H1 (cell line): ENCODE measurements around the gene SRGAP3. TPM values are rescaled to one million over a fixed set of nuclear protein-coding genes. Genes with fewer than 3 reads are reported as not detected.

Source experiments
- CTCF ChIA-PET: fragments of 300-600 bp; sonication (Branson Sonifier 250); formaldehyde crosslinking; loops from one replicate; lab custom pipeline; 2021; ENCODE audit not compliant: partially characterized antibody; lab: Charles Lee
- POLR2A ChIA-PET: fragments of 300-600 bp; sonication (Branson Sonifier 250); formaldehyde crosslinking; loops from one replicate; lab custom pipeline; 2021; ENCODE audit warnings: inconsistent platforms; ENCODE audit not compliant: partially characterized antibody; lab: Charles Lee
- DNase-seq, 2 experiments: peaks; one replicate each; pipeline versions ENCODE4 v3.0.0 to v3.0.0-alpha.2; 2010 to 2022; ENCODE audit warnings: low spot score in 2 of 2, low read depth in 1 of 2, mixed read lengths in 1 of 2
- FAIRE-seq: peaks from 2 replicates; lab custom pipeline; 2011; peaks lifted over from hg19 to GRCh38; lab: Jason Lieb, UNC
- H2AFZ ChIP-seq: 2 replicates; pipeline ENCODE4 v1.8.1; 2012; ENCODE audit warnings: low read length, inconsistent platforms
- H2AK5ac ChIP-seq: 2 replicates; pipeline ENCODE4 v1.6.1; 2013; ENCODE audit warnings: low read depth, low read length
- H2BK120ac ChIP-seq: replicated peaks from 2 replicates; pipeline ENCODE3; 2013; ENCODE audit warnings: low read depth, low read length, inconsistent platforms
- H2BK12ac ChIP-seq: 2 replicates; pipeline ENCODE4 v1.6.1; 2013; ENCODE audit warnings: low read depth, low read length
- H2BK15ac ChIP-seq: 2 replicates; pipeline ENCODE4 v1.6.1; 2013; ENCODE audit warnings: low read length
- H2BK20ac ChIP-seq: 2 replicates; pipeline ENCODE4 v1.6.1; 2013; ENCODE audit warnings: low read length
- H2BK5ac ChIP-seq: 2 replicates; pipeline ENCODE4 v1.6.1; 2013; ENCODE audit warnings: low read depth, low read length
- H3K14ac ChIP-seq: 2 replicates; pipeline ENCODE4 v1.6.1; 2013; ENCODE audit warnings: inconsistent platforms; ENCODE audit not compliant: insufficient read length
- H3K18ac ChIP-seq: 2 replicates; pipeline ENCODE4 v1.6.1; 2013; ENCODE audit warnings: low read length; ENCODE audit errors: extremely low read depth
- H3K23ac ChIP-seq: 2 replicates; pipeline ENCODE4 v1.6.1; 2013; ENCODE audit warnings: inconsistent platforms; ENCODE audit not compliant: insufficient read length
- H3K23me2 ChIP-seq: 2 replicates; pipeline ENCODE4 v1.6.1; 2013; ENCODE audit warnings: low read depth, low read length
- H3K27ac ChIP-seq: 2 replicates; pipeline ENCODE4 v1.6.1; 2011; ENCODE audit warnings: low read depth, low read length, inconsistent platforms
- H3K27me3 ChIP-seq, 4 experiments: replicated peaks in 1 of 4; 1 replicate in 1 of 4; 2 replicates in 3 of 4; pipeline versions ENCODE4 v1.6.1 to v1.8.1; 2011 to 2013; ENCODE audit warnings: low read length in 3 of 4, mild to moderate bottlenecking in 3 of 4, inconsistent platforms in 2 of 4, mixed read lengths in 2 of 4, moderate library complexity in 1 of 4; ENCODE audit not compliant: control insufficient read depth in 3 of 4, insufficient read depth in 3 of 4; ENCODE audit errors: extremely low read depth in 1 of 4
- H3K36me3 ChIP-seq, 4 experiments: 2 replicates each; pipeline versions ENCODE4 v1.6.1 to v1.8.1; 2011 to 2013; ENCODE audit warnings: mild to moderate bottlenecking in 4 of 4, low read length in 3 of 4, moderate library complexity in 2 of 4, control low read depth in 1 of 4, inconsistent platforms in 1 of 4; ENCODE audit not compliant: insufficient read depth in 4 of 4, control insufficient read depth in 2 of 4
- H3K4ac ChIP-seq: replicated peaks from 2 replicates; pipeline ENCODE3; 2013; ENCODE audit warnings: low read length, low read depth, mixed read lengths, inconsistent platforms; ENCODE audit not compliant: insufficient read length
- H3K4me1 ChIP-seq, 4 experiments: replicated peaks in 1 of 4; 1 replicate in 1 of 4; 2 replicates in 3 of 4; pipeline versions ENCODE4 v1.6.1 to v1.8.1; 2011 to 2013; ENCODE audit warnings: low read length in 3 of 4, inconsistent platforms in 2 of 4, mixed read lengths in 1 of 4; ENCODE audit not compliant: insufficient read depth in 4 of 4, control insufficient read depth in 3 of 4
- H3K4me2 ChIP-seq, 2 experiments: 2 replicates each; pipeline versions ENCODE4 v1.6.1 to v1.8.1; 2011 to 2013; ENCODE audit warnings: low read depth in 2 of 2, low read length in 2 of 2, control low read depth in 1 of 2, inconsistent platforms in 1 of 2, mild to moderate bottlenecking in 1 of 2; ENCODE audit not compliant: insufficient read depth in 1 of 2
- H3K4me3 ChIP-seq, 4 experiments: fragments of 200-600, 300-600 bp in 1 of 4; sonication (generic), shearing (Covaris generic), sonication (Bioruptor Twin) in 1 of 4; 2 replicates each; pipeline versions ENCODE4 v1.5.1 to v1.8.1; 2011 to 2016; ENCODE audit warnings: low read length in 4 of 4, low read depth in 3 of 4, control low read depth in 2 of 4, inconsistent platforms in 2 of 4, mild to moderate bottlenecking in 2 of 4, mixed read lengths in 1 of 4, moderate library complexity in 1 of 4; ENCODE audit not compliant: insufficient read depth in 2 of 4; ENCODE audit errors: extremely low read depth in 1 of 4
- H3K56ac ChIP-seq: replicated peaks from 2 replicates; pipeline ENCODE3; 2013; ENCODE audit warnings: low read depth, mild to moderate bottlenecking, mixed read lengths, low read length, inconsistent platforms; ENCODE audit not compliant: insufficient read length
- H3K79me1 ChIP-seq: 2 replicates; pipeline ENCODE4 v1.6.1; 2013; ENCODE audit warnings: low read depth, low read length, control low read depth
- H3K79me2 ChIP-seq, 2 experiments: 2 replicates each; pipeline versions ENCODE4 v1.6.1 to v1.8.1; 2012 to 2013; ENCODE audit warnings: low read length in 2 of 2, mild to moderate bottlenecking in 2 of 2, inconsistent platforms in 1 of 2; ENCODE audit not compliant: insufficient read depth in 2 of 2, control insufficient read depth in 1 of 2
- H3K9ac ChIP-seq, 4 experiments: replicated peaks in 1 of 4; 1 replicate in 1 of 4; 2 replicates in 3 of 4; pipeline versions ENCODE4 v1.6.1 to v1.8.1; 2011 to 2013; ENCODE audit warnings: low read depth in 3 of 4, low read length in 3 of 4, control low read depth in 2 of 4, mild to moderate bottlenecking in 2 of 4, moderate library complexity in 2 of 4, inconsistent platforms in 1 of 4; ENCODE audit errors: extremely low read depth in 1 of 4
- H3K9me3 ChIP-seq, 2 experiments: 2 replicates each; pipeline versions ENCODE4 v1.6.1 to v1.8.1; 2012 to 2013; ENCODE audit warnings: mild to moderate bottlenecking in 2 of 2, moderate library complexity in 2 of 2, control low read depth in 1 of 2, inconsistent platforms in 1 of 2, low read depth in 1 of 2, low read length in 1 of 2, mixed read lengths in 1 of 2; ENCODE audit not compliant: insufficient read depth in 2 of 2
- H4K20me1 ChIP-seq, 2 experiments: replicated peaks in 1 of 2; 2 replicates each; pipeline versions ENCODE3 to v1.8.1; 2011 to 2013; ENCODE audit warnings: inconsistent platforms in 2 of 2, low read length in 2 of 2, mild to moderate bottlenecking in 1 of 2; ENCODE audit not compliant: insufficient read depth in 2 of 2, control insufficient read depth in 1 of 2
- H4K5ac ChIP-seq: 2 replicates; pipeline ENCODE4 v1.6.1; 2013; ENCODE audit warnings: low read length, low read depth, mixed read lengths, inconsistent platforms; ENCODE audit not compliant: insufficient read length
- H4K8ac ChIP-seq: 2 replicates; pipeline ENCODE4 v1.8.0; 2013; ENCODE audit warnings: mild to moderate bottlenecking, moderate library complexity, low read length, inconsistent platforms; ENCODE audit not compliant: insufficient read depth; ENCODE audit errors: extremely low read depth
- H4K91ac ChIP-seq: replicated peaks from 2 replicates; pipeline ENCODE3; 2013; ENCODE audit warnings: low read length, mixed read lengths, inconsistent platforms; ENCODE audit not compliant: insufficient read length
- CTBP2 ChIP-seq: IDR thresholded peaks from 2 replicates; pipeline ENCODE4 v1.7.0; 2011; ENCODE audit warnings: borderline replicate concordance, mild to moderate bottlenecking, moderate library complexity, mixed read lengths, low read length; ENCODE audit not compliant: insufficient read depth, insufficient read length
- MAFK ChIP-seq: IDR thresholded peaks from 2 replicates; pipeline ENCODE4 v1.6.1; 2012; ENCODE audit warnings: low read depth, mild to moderate bottlenecking, improper control_type of control experiment, low read length
- NRF1 ChIP-seq: IDR thresholded peaks from 2 replicates; pipeline ENCODE4 v1.6.1; 2011; ENCODE audit warnings: mild to moderate bottlenecking, low read depth, low read length, improper control_type of control experiment
- POLR2A ChIP-seq, 2 experiments: IDR thresholded peaks; 1 replicate in 1 of 2; 2 replicates in 1 of 2; pipeline ENCODE4 v1.6.1; 2011; ENCODE audit warnings: low read depth in 2 of 2, low read length in 2 of 2, mild to moderate bottlenecking in 2 of 2; ENCODE audit errors: control extremely low read depth in 1 of 2
- RAD21 ChIP-seq, 2 experiments: IDR thresholded peaks in 1 of 2; conservative IDR thresholded peaks in 1 of 2; 2 replicates each; pipeline ENCODE4 v1.6.1; 2011; ENCODE audit warnings: low read depth in 2 of 2, low read length in 2 of 2, improper control_type of control experiment in 1 of 2, inconsistent platforms in 1 of 2, mild to moderate bottlenecking in 1 of 2, moderate library complexity in 1 of 2
- RFX5 ChIP-seq: IDR thresholded peaks from 2 replicates; pipeline ENCODE4 v1.6.1; 2011; ENCODE audit warnings: low read depth, low read length, improper control_type of control experiment, borderline replicate concordance
- RNF2 ChIP-seq: fragments of 200-900, 300-1000 bp; sonication (generic); IDR thresholded peaks from 2 replicates; pipeline ENCODE4 v1.7.1; 2016; ENCODE audit warnings: borderline replicate concordance, low read depth, mild to moderate bottlenecking, antibody characterized with exemption, low read length; ENCODE audit not compliant: poor library complexity, severe bottlenecking; ENCODE audit errors: missing control alignments
- RXRA ChIP-seq: IDR thresholded peaks from 2 replicates; pipeline ENCODE4 v1.6.1; 2011; ENCODE audit warnings: low read depth, mild to moderate bottlenecking, low read length, moderate library complexity; ENCODE audit not compliant: insufficient read depth
- SIRT6 ChIP-seq: IDR thresholded peaks from one replicate; pipeline ENCODE4 v1.7.1; 2012; ENCODE audit warnings: low read length, inconsistent platforms
- SUZ12 ChIP-seq: fragments of 200-600 bp; sonication (generic); IDR thresholded peaks from 2 replicates; pipeline ENCODE4 v1.6.1; 2012; ENCODE audit warnings: mild to moderate bottlenecking, inconsistent platforms, low read length, moderate library complexity, mixed read lengths
- TCF12 ChIP-seq: IDR thresholded peaks from 2 replicates; pipeline ENCODE4 v1.6.1; 2011; ENCODE audit warnings: low read depth, mild to moderate bottlenecking, low read length
- YY1 ChIP-seq: IDR thresholded peaks from 2 replicates; pipeline ENCODE4 v1.6.1; 2011; ENCODE audit warnings: low read depth, mild to moderate bottlenecking, low read length
- WGBS, 2 experiments: shearing (Covaris generic) in 1 of 2; methylation state at CpG; one replicate each; pipeline versions ENCODE4 v1.1.6 to v1.1.7; 2013 to 2015; ENCODE audit warnings: low lambda C conversion rate in 2 of 2, mixed read lengths in 2 of 2, inconsistent platforms in 1 of 2, low coverage in 1 of 2, missing lambda C conversion rate in 1 of 2; ENCODE audit not compliant: insufficient replicate concordance in 2 of 2, insufficient coverage in 1 of 2, insufficient read length in 1 of 2; ENCODE audit errors: extremely low coverage in 1 of 2, missing lambda C conversion rate in 1 of 2; 5-methylcytosine and 5-hydroxymethylcytosine counted together
- polyA plus RNA-seq, 7 experiments: library from polyadenylated mRNA; depleted of rRNA in 3 of 7; stranded (reverse) in 5 of 7; unstranded in 2 of 7; fragments of >200 nt in 5 of 7; fragments of 200-250 nt in 2 of 7; gene quantifications; 1 replicate in 5 of 7; 2 replicates in 1 of 7; 4 replicates in 1 of 7; pipeline versions ENCODE4 v1.2.1 to v1.2.3, GENCODE V29; 2011 to 2013; ENCODE audit warnings: missing spikeins in 2 of 7, mixed read lengths in 2 of 7
- total RNA-seq: library from RNA; stranded (reverse); fragmentation: NEBNext Ultra II Directional; extraction: Animal tissue kit (Norgen Biotek cat#: 25700); gene quantifications from 2 replicates; pipeline ENCODE4 v1.2.1, GENCODE V29; 2021
- TF ChIP-seq, protein P1 (sequence below): IDR thresholded peaks from 2 replicates; pipeline ENCODE4 v1.6.1; 2011; ENCODE audit warnings: low read length, improper control_type of control experiment

SRGAP3 gene
- total and polyA plus RNA-seq, 2 of the 8 experiments (the other 6 are each of a cell fraction or from before 2014, with no cell fraction given) = 5.8 to 11.4 TPM

- no peaks in the 10 kb centered on the region; a peak in 1 of 7 replicates for H3K27me3 ChIP-seq
- H3K36me3 ChIP-seq = no peaks in the 10 kb centered on the region
- H3K9me3 ChIP-seq = no peaks in the 10 kb centered on the region
- H2BK12ac ChIP-seq = no peak overlapping the region
- DNase-seq = no peak
- H3K9ac ChIP-seq = no peak overlapping the region
- no peak overlapping the region for H3K14ac ChIP-seq
- ChIA-PET POLR2A (no interaction called here), CTCF (no interaction called here)
- H4K91ac ChIP-seq = no peak overlapping the region
- no peaks in the 10 kb centered on the region; a peak in 1 of 4 replicates for H3K79me2 ChIP-seq
- H3K23me2 ChIP-seq = peaks cover 6% of the 10 kb centered on the region
- no peak overlapping the region for H4K8ac ChIP-seq
- H3K4me2 ChIP-seq = no peak overlapping the region
- peaks cover 7 to 23% (median 14%) of the 10 kb centered on the region in 4 experiments for H3K4me1 ChIP-seq
- H2BK5ac ChIP-seq = no peak overlapping the region
- H2AFZ ChIP-seq = no peak overlapping the region
- no peak overlapping the region for H3K18ac ChIP-seq
- H2BK20ac ChIP-seq = no peak overlapping the region
- H3K27ac ChIP-seq = no peak overlapping the region
- H2BK120ac ChIP-seq = no peak overlapping the region
- no peak overlapping the region for H3K4me3 ChIP-seq
- WGBS, 2 experiments = 88% methylated on average over 4 of the region's 4 CpGs; no CpG with 5 or more reads in 1 of the 2 experiments
- H3K23ac ChIP-seq = no peak overlapping the region
- H3K79me1 ChIP-seq = peaks cover 2% of the 10 kb centered on the region; the same call in 1 of the 2 replicates
- H3K4ac ChIP-seq = no peak overlapping the region
- no peak overlapping the region for H3K56ac ChIP-seq
- no peak overlapping the region for H2BK15ac ChIP-seq
- H2AK5ac ChIP-seq = no peak overlapping the region
- H4K20me1 ChIP-seq = no peaks in the 10 kb centered on the region
- H4K5ac ChIP-seq = no peak overlapping the region
- no peak for FAIRE-seq
- TF ChIP-seq TCF12 = no peak
- no peak for TF ChIP-seq NRF1
- TF ChIP-seq CTBP2 = no peak
- TF ChIP-seq RFX5 = no peak
- TF ChIP-seq SIRT6 = no peak
- no peak for TF ChIP-seq RXRA
- no peak for TF ChIP-seq YY1
- TF ChIP-seq, protein P1, sequence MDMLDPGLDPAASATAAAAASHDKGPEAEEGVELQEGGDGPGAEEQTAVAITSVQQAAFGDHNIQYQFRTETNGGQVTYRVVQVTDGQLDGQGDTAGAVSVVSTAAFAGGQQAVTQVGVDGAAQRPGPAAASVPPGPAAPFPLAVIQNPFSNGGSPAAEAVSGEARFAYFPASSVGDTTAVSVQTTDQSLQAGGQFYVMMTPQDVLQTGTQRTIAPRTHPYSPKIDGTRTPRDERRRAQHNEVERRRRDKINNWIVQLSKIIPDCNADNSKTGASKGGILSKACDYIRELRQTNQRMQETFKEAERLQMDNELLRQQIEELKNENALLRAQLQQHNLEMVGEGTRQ = no peak
- no peak for TF ChIP-seq POLR2A (IDR thresholded peaks at IDR 0.05; ENCODE audit: control extremely low read depth in 1 of 2, low read depth in 2 of 2, low read length in 2 of 2)
- TF ChIP-seq RAD21 (IDR thresholded peaks at IDR 0.05 in 1 of 2, conservative IDR thresholded peaks at IDR 0.05 in 1 of 2; ENCODE audit: low read depth in 2 of 2, low read length in 2 of 2) = no peak
- no peak for TF ChIP-seq MAFK
- TF ChIP-seq RNF2 = no peak
- TF ChIP-seq SUZ12 = no peak
Observed at GRCh38 chr3:9246189-9246588, 3.3 kb downstream of the SRGAP3 start.
